HEK293 (cell line): ENCODE results near the gene PPP2R5D.
"Not testable (repeated sequence)": the region's sequence is repeated elsewhere in the genome, so short reads cannot be mapped to it uniquely, and the experiment has no call there.

Source experiments
- ZFP69B ChIP-seq: fragments of 450-650 bp; formaldehyde crosslinking; IDR thresholded peaks from 2 replicates; pipeline ENCODE4 v1.5.1; 2016; ENCODE audit warnings: missing biosample characterization, missing genetic modification characterization
- ZNF155 ChIP-seq: fragments of 450-650 bp; formaldehyde crosslinking; IDR thresholded peaks from 2 replicates; pipeline ENCODE4 v1.5.1; 2016; ENCODE audit warnings: missing biosample characterization, missing genetic modification characterization
- ZNF184 ChIP-seq: fragments of 450-650 bp; IDR thresholded peaks from 2 replicates; pipeline ENCODE4 v1.5.1; 2018; ENCODE audit warnings: missing biosample characterization, mild to moderate bottlenecking, missing genetic modification characterization
- TF ChIP-seq, protein P1 (sequence below): fragments of 450-650 bp; formaldehyde crosslinking; IDR thresholded peaks from 2 replicates; pipeline ENCODE4 v1.5.1; 2016; ENCODE audit warnings: missing biosample characterization, missing genetic modification characterization
- TF ChIP-seq, protein P2 (sequence below): fragments of 450-650 bp; formaldehyde crosslinking; IDR thresholded peaks from 2 replicates; pipeline ENCODE4 v1.5.1; 2016; ENCODE audit warnings: missing biosample characterization, missing genetic modification characterization

DNA sequence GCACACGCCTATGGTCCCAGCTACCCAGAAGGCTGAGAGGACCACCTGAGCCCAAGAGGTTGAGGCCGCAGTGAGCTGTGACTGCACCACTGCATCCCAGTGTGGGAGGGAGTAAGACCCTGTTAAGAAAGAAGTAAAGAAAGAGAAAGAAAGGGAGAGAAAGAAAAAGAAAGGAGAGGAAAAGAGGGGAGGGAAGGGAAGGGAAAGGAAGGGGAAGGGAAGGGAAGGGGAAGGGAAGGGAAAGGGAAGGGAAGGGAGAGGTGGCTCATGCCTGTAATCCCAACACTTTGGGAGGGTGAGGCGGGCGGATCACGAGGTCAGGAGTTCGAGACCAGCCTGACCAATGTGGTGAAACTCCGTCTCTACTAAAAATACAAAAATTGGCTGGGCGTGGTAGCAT, 57.1 kb downstream of the PPP2R5D start:
- TF ChIP-seq ZFP69B (tag by site-specific recombination); ZNF155; ZNF184 (tag by site-specific recombination): not testable (repeated sequence)
- TF ChIP-seq, protein P1, sequence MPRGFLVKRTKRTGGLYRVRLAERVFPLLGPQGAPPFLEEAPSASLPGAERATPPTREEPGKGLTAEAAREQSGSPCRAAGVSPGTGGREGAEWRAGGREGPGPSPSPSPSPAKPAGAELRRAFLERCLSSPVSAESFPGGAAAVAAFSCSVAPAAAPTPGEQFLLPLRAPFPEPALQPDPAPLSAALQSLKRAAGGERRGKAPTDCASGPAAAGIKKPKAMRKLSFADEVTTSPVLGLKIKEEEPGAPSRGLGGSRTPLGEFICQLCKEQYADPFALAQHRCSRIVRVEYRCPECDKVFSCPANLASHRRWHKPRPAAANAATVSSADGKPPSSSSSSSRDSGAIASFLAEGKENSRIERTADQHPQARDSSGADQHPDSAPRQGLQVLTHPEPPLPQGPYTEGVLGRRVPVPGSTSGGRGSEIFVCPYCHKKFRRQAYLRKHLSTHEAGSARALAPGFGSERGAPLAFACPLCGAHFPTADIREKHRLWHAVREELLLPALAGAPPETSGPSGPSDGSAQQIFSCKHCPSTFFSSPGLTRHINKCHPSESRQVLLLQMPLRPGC (tag by site-specific recombination), result not testable (repeated sequence)
- TF ChIP-seq, protein P2, sequence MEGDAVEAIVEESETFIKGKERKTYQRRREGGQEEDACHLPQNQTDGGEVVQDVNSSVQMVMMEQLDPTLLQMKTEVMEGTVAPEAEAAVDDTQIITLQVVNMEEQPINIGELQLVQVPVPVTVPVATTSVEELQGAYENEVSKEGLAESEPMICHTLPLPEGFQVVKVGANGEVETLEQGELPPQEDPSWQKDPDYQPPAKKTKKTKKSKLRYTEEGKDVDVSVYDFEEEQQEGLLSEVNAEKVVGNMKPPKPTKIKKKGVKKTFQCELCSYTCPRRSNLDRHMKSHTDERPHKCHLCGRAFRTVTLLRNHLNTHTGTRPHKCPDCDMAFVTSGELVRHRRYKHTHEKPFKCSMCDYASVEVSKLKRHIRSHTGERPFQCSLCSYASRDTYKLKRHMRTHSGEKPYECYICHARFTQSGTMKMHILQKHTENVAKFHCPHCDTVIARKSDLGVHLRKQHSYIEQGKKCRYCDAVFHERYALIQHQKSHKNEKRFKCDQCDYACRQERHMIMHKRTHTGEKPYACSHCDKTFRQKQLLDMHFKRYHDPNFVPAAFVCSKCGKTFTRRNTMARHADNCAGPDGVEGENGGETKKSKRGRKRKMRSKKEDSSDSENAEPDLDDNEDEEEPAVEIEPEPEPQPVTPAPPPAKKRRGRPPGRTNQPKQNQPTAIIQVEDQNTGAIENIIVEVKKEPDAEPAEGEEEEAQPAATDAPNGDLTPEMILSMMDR (tag by site-specific recombination), result not testable (repeated sequence)
